Activated CD4-positive, alpha-beta T cell treated with anti-CD3 and anti-CD28 coated beads, Interleukin-2, Interleukin-6, amounts not matched to agents 100 ng/mL and 50 ng/mL, durations not matched to agents 16 hours and 8 hours (primary cell): ENCODE results near the gene EIF4EBP2.

Experiments used
- DNase-seq: peaks from one replicate; pipeline ENCODE4 v3.0.0-alpha.2; 2020

The EIF4EBP2 gene, protein sequence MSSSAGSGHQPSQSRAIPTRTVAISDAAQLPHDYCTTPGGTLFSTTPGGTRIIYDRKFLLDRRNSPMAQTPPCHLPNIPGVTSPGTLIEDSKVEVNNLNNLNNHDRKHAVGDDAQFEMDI

DNA sequence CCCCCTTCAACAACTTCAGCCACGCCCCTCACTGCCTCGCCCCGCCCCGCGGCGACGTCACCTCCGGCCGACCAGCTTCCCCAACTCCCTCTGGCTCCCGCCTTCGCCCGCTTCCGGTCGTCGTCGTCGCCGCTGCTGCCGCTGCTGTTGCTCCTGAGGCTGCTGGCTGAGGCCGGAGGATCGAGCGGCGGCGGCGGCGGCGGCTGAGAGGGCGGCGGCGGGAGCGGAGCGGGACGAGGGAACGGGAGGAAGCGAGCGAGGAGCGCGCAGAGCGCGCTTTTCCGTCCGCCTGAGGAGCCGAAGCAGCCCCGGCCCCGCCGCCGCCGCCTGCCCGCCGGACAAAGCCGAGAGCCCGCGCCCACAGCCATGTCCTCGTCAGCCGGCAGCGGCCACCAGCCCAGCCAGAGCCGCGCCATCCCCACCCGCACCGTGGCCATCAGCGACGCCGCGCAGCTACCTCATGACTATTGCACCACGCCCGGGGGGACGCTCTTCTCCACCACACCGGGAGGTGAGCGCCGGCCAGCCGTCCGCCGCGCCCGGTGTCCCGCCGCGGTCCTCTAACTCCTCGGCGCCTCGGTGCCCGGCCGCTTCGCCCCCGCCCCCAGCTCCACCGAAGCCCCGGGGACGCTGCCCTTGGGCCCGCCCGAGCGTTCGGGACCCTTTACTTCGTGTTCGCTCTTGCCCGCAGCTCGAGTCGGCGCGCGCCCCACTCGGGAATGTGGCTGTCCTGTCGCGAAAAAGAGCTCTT, at the start of gene EIF4EBP2:
Gene EIF4EBP2, plus strand, starts transcription at position 110 of the 751 bp plus-strand sequence. Its CDS starts 257 bp downstream, at position 367.
- DNase-seq, result peak; percentile 99

DNA sequence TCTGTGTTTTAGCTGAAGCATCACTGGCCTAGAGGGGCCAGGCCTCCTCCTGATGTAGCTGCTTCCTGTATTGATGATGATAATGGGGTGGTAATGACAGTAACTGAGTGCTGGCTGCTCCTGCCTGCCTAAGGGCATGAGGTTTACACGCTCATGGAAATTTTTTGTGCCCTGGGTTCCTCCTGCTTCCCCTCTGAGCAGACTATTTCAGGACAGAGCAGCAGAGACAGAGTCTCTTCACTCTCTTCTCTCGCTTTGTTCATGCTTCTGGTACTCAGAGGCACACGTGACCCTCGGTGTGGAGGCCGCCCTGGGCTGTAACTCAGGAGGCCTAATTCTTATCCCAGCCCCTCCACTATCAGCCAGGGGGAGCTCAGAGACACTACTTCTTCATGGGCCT, 49.4 kb upstream of the EIF4EBP2 start:
- DNase-seq, result no peak

GRCh38 chr10:70355051-70356021, 48.6 kb upstream of the EIF4EBP2 start:
- DNase-seq, result peak; percentile 84

- DNase-seq, result peak; percentile 57
Observed at GRCh38 chr10:70357565-70357964, 46.4 kb upstream of the EIF4EBP2 start.

DNA sequence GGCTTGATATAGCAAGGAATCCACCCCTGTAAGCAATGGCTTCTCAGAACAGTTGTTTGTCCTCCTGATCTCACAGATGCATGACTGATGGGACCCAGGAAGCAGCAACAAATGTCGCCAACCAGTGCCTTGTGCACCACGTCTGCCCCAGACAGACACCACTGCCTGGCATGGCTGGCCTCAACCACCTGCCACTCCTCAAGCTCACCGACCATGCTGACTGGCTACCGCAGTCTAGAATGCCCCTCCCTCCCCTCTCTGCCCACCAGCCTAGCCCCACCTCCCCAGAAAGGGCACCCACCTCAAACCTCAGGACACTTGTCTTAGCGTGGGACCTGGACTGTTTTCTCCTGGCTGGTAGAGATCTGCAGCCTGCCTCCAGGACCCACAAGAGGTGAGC, 45.5 kb upstream of the EIF4EBP2 start:
- DNase-seq, result no peak

GRCh38 chr10:70359017-70359550, 44.9 kb upstream of the EIF4EBP2 start:
- DNase-seq, result no peak

DNA sequence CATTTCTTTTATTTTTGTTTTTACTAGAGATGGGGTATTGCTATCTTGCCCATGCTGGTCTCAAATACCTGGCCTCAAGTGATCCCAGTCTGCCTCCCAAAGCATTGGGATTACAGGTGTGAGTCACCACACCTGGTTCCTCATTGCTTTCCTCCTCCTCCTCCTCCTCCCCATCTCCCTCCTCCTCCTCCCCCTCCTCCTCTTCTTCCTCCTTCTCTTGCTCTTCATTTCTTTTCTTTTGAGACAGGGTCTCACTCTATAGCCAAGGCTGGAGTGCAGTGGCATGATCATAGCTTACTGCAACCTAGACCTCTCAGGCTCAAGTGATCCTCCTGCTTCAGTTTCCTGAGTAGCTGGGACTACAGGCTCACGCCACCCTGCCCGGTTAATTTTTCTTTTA, 43.7 kb upstream of the EIF4EBP2 start:
- DNase-seq, result no peak

DNA sequence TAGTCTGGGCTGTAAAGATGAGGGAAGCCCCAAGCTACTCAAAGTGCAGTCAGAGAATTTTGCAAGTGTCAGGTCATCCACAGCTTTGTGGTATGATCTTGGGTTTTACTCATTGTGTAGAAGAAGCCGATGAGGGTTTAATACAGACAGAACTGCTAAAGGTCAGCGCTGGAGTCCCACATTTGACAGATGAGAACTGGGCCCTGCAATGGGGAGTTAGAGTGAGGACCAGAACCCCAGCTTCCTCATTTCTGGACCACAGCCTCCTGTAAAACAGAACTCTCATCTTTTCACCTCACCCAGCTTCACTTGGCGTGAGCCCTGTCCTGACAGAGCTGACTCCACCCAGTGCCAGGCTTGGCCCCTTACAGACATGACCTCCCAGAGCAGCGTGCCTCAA, 41.6 kb upstream of the EIF4EBP2 start:
- no peak for DNase-seq

GRCh38 chr10:70363292-70363691, 40.7 kb upstream of the EIF4EBP2 start:
- DNase-seq, result no peak

DNA sequence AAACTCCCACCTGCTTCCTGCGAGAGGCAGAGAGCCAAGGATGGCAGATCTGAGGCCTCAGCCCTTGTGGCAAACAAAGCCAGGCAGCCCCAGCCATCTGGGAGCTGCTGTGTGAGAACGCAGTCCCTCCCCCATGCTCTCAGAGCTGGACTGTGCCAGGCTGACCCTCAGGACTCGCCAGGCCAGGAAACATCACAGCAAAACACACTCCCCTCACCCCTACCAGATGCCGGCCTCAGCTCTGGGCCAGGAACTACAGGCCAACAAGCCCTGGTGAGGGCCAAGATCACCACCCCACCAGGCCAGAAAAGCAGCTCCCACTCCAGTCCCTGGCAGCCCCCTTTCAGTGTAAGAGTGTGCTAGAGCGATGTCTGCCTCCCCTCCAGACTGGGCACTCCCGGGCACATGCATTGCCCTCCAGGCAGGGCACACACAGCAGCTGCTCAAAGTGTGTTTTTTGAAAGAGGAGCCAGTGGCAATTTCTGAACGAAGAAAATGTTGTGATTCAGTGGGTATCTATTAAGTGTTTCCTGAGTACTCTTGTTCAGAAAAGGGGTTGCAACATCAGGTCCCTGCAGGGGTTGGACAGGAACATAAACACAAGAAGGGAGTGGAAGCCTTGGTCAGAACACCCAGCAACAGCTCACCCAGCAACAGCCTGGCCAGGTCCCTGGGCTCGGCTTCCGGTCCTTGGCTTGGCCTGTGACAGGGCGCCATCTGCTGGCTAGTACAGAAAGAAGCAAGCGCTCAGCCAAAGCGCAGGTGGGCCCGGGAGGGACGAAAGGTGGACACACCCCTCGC, 39.8 kb upstream of the EIF4EBP2 start:
- DNase-seq, result peak; percentile 92

GRCh38 chr10:70364772-70365091, 39.2 kb upstream of the EIF4EBP2 start:
- DNase-seq, result no peak

- no peak for DNase-seq
Observed at GRCh38 chr10:70367195-70367796, 36.6 kb upstream of the EIF4EBP2 start.

DNA sequence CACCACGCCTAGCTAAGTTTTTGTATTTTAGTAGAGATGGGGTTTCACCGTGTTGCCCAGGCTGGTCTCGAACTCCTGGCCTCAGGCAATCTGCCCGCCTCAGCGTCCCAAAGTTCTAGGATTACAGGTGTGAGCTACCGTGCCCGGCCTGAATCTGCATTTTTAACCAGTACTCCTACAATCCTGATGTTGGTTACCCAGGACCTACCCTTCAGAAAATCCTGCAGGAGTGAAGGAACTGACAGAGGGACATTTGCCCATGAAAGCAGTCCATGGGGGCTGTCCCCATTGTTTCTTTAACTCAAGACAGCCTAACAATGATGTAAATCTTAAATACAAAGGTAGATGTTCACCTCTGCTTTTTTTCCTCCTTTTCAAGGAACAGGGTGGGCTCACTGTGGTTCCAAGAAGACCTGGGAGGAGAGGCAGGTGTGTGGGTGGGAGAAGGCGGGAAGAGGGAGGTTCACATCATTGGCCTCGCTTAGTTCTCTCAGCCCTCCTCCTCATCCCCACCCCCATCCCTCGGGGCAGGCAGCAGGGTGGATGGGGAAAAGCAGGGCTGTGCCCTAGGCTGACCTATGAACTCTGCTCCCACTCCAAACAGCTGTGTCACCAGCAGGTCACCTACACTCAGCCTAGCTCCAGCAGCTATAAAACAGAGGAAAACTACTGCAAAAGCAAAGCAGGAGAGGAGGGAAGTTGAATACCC, 35.0 kb upstream of the EIF4EBP2 start:
- DNase-seq, result no peak

DNA sequence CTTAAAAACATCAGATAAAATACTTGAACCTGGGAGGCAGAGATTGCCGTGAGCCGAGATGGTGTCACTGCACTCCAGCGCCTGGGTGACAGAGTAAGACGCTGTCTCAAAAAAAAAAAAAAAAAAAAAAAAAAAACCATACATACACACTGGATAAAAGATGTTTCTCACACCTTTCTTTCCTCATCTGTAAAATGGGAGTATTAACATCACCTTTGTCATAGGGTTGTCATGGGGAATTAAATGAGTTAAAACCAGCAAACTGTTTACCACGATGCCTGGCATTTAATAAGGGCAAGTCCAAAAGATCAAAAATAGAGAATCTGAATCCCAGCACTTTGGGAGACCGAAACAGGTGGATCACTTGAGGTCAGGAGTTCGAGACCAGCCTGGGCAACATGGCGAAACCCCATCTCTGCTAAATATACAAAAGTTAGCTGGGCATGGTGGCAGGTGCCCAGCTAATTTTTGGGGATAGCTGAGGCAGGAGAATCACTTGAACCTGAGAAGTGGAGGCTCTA, 34.4 kb upstream of the EIF4EBP2 start:
- DNase-seq, result no peak

GRCh38 chr10:70370766-70371165, 33.2 kb upstream of the EIF4EBP2 start:
- no peak for DNase-seq

GRCh38 chr10:70371846-70372245, 32.1 kb upstream of the EIF4EBP2 start:
- no peak for DNase-seq

DNA sequence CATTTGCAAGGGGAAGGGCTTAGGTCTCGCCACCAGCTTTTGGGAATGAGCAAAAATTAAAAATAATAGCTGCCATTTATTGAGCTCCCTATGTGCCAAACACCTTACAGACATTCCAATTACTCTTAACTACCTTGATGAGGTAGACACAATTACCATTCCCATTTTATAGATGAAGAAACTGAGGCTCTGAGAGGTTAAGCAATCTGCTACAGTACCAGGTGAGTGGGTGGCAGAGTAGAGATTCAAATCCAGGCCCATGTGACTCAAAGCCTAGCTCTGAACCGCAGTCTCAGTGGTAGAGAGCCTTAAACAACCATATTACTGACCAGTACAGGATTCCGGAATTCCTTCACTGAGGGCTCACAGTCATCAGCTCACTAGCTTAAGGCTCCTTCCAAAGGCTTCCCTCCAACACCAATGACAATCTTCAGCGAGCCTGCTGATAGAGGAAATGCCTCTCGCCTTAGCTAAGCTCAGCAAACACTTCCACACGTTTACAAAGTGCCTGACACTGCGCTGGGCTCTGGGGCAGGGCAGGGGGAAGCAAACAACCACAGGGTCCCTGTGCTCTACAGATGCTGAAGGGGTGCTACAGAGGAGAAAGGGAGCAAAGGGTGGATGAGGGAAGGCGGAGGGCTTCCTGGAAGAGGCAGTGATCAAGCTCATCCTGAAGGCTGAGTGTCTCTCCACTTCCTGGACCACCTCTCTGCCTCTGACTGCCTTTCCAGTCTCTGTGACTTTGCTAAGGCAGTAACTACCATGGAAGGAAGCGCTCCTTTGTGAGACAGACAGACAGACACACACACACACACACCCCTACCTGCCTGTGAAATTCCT, 28.9 kb upstream of the EIF4EBP2 start:
- no peak for DNase-seq

- no peak for DNase-seq
Observed at GRCh38 chr10:70376436-70377378, 27.2 kb upstream of the EIF4EBP2 start.

GRCh38 chr10:70378122-70378521, 25.8 kb upstream of the EIF4EBP2 start:
- DNase-seq, result no peak
